Endothelial cell of umbilical vein (primary cell): ENCODE measurements around the gene COMT. TPM values are rescaled to one million over a fixed set of nuclear protein-coding genes. Genes with fewer than 3 reads are reported as not detected.

Experiments
- BruUV-seq: library from RNA; stranded (reverse); fragments of 400-500 nt; replicated peaks from 2 replicates; lab custom pipeline; 2021; lab: Mats Ljungman, UMichigan
- CTCF ChIA-PET: fragments of 300-600, 350-600 bp; sonication (Branson Sonifier 250); formaldehyde crosslinking; loops from one replicate; lab custom pipeline; 2021; ENCODE audit warnings: antibody characterized with exemption, inconsistent platforms; lab: Charles Lee
- POLR2A ChIA-PET: fragments of 300-600, 350-600 bp; sonication (Branson Sonifier 250); formaldehyde crosslinking; loops from one replicate; lab custom pipeline; 2021; ENCODE audit warnings: antibody characterized with exemption, inconsistent platforms; lab: Charles Lee
- DNase-seq: peaks from one replicate; pipeline ENCODE4 v3.0.0-alpha.2; 2011; ENCODE audit warnings: low read depth, low spot score
- FAIRE-seq: peaks from 2 replicates; lab custom pipeline; 2011; peaks lifted over from hg19 to GRCh38; lab: Jason Lieb, UNC
- H2AFZ ChIP-seq: 2 replicates; pipeline ENCODE4 v1.6.0; 2012; ENCODE audit warnings: low read depth, low read length, control low read depth, inconsistent platforms
- H3K27ac ChIP-seq: 2 replicates; pipeline ENCODE4 v1.5.1; 2011; ENCODE audit warnings: low read depth, mild to moderate bottlenecking, control low read depth, low read length, moderate library complexity; ENCODE audit not compliant: insufficient read depth
- H3K27me3 ChIP-seq, 2 experiments: 2 replicates each; pipeline versions ENCODE4 v1.6.0 to v1.6.1; 2011; ENCODE audit warnings: low read length in 2 of 2, mixed read lengths in 1 of 2; ENCODE audit not compliant: control insufficient read depth in 2 of 2, insufficient read depth in 2 of 2
- H3K36me3 ChIP-seq, 2 experiments: 2 replicates in 1 of 2; 3 replicates in 1 of 2; pipeline ENCODE4 v1.5.1; 2011; ENCODE audit warnings: low read length in 2 of 2, mild to moderate bottlenecking in 1 of 2, moderate library complexity in 1 of 2; ENCODE audit not compliant: control insufficient read depth in 2 of 2, insufficient read depth in 2 of 2; ENCODE audit errors: extremely low read depth in 1 of 2
- H3K4me1 ChIP-seq: 3 replicates; pipeline ENCODE4 v1.5.1; 2011; ENCODE audit warnings: mild to moderate bottlenecking, low read length; ENCODE audit not compliant: control insufficient read depth, insufficient read depth; ENCODE audit errors: extremely low read depth
- H3K4me2 ChIP-seq: 2 replicates; pipeline ENCODE4 v1.6.1; 2011; ENCODE audit warnings: low read length, control low read depth, mixed read lengths; ENCODE audit not compliant: insufficient read depth
- H3K4me3 ChIP-seq, 3 experiments: fragments of 200-600 bp in 1 of 3; sonication (generic), shearing (Covaris generic) in 1 of 3; replicated peaks in 1 of 3; 2 replicates each; pipeline ENCODE4 v1.5.1; 2011 to 2016; ENCODE audit warnings: control low read depth in 3 of 3, low read length in 3 of 3, mild to moderate bottlenecking in 2 of 3, inconsistent platforms in 1 of 3, low read depth in 1 of 3, moderate library complexity in 1 of 3; ENCODE audit not compliant: insufficient read depth in 1 of 3
- H3K79me2 ChIP-seq: 2 replicates; pipeline ENCODE4 v1.6.0; 2012; ENCODE audit warnings: low read length, inconsistent platforms; ENCODE audit not compliant: control insufficient read depth, insufficient read depth
- H3K9ac ChIP-seq: replicated peaks from 2 replicates; pipeline ENCODE3; 2011; ENCODE audit warnings: low read length, control low read depth; ENCODE audit not compliant: insufficient read depth; ENCODE audit errors: extremely low read depth
- H3K9me1 ChIP-seq: replicated peaks from 3 replicates; pipeline ENCODE4 v1.6.0; 2011; ENCODE audit warnings: mild to moderate bottlenecking, low read length; ENCODE audit not compliant: control insufficient read depth, insufficient read depth; ENCODE audit errors: extremely low read depth
- H3K9me3 ChIP-seq: replicated peaks from 2 replicates; pipeline ENCODE4 v1.5.1; 2012; ENCODE audit warnings: low read length, inconsistent platforms; ENCODE audit not compliant: control insufficient read depth, insufficient read depth
- H4K20me1 ChIP-seq: replicated peaks from 2 replicates; pipeline ENCODE3; 2011; ENCODE audit warnings: mild to moderate bottlenecking, low read length; ENCODE audit not compliant: control insufficient read depth, insufficient read depth; ENCODE audit errors: extremely low read depth
- CTCF ChIP-seq, 2 donors: IDR thresholded peaks; 1 replicate in 1 of 2; 2 replicates in 1 of 2; pipeline ENCODE4 v1.5.1; 2011; ENCODE audit warnings: low read length in 2 of 2, mild to moderate bottlenecking in 2 of 2, moderate library complexity in 2 of 2, control low read depth in 1 of 2, inconsistent platforms in 1 of 2, low read depth in 1 of 2; ENCODE audit not compliant: insufficient read depth in 1 of 2; ENCODE audit errors: extremely low read depth in 1 of 2
- EZH2 ChIP-seq: IDR thresholded peaks from 2 replicates; pipeline ENCODE4 v1.6.1; 2012; ENCODE audit warnings: borderline replicate concordance, low read depth, mild to moderate bottlenecking, moderate library complexity, low read length, inconsistent platforms; ENCODE audit not compliant: severe bottlenecking
- FOS ChIP-seq: IDR thresholded peaks from 2 replicates; pipeline ENCODE4 v1.6.1; 2011; ENCODE audit warnings: mild to moderate bottlenecking, low read length, moderate library complexity, borderline replicate concordance; ENCODE audit not compliant: insufficient read depth
- GATA2 ChIP-seq: IDR thresholded peaks from 2 replicates; pipeline ENCODE4 v1.7.0; 2011; ENCODE audit warnings: low read depth, mild to moderate bottlenecking, moderate library complexity, mixed read lengths, low read length; ENCODE audit not compliant: insufficient read length, insufficient read depth
- JUN ChIP-seq: IDR thresholded peaks from 2 replicates; pipeline ENCODE4 v1.6.1; 2011; ENCODE audit warnings: borderline replicate concordance, low read depth; ENCODE audit not compliant: insufficient read length, insufficient read depth
- MAX ChIP-seq: IDR thresholded peaks from 2 replicates; pipeline ENCODE4 v1.6.1; 2011; ENCODE audit not compliant: insufficient read depth, insufficient read length
- MYC ChIP-seq: IDR thresholded peaks from one replicate; pipeline ENCODE4 v1.6.1; 2011; ENCODE audit warnings: mild to moderate bottlenecking, low read depth, low read length
- POLR2A ChIP-seq: IDR thresholded peaks from 2 replicates; pipeline ENCODE4 v1.6.1; 2012; ENCODE audit warnings: low read depth, mild to moderate bottlenecking, control low read depth, low read length
- POLR2AphosphoS5 ChIP-seq: IDR thresholded peaks from 2 replicates; pipeline ENCODE4 v1.6.1; 2012; ENCODE audit warnings: low read depth, mild to moderate bottlenecking, control low read depth, low read length, moderate library complexity; ENCODE audit not compliant: insufficient read depth
- dilution Hi-C: fragments of 300-500 bp; cut with MboI; formaldehyde crosslinking; loops from one replicate; pipeline ENCODE4 v1.15.0; 2019; ENCODE audit warnings: low sequenced_read_pairs; ENCODE audit not compliant: extremely low pct_ligation_motif_present
- intact Hi-C: fragments of 100-400 bp; cut with micrococcal nuclease; formaldehyde crosslinking; loops from one replicate; pipeline ENCODE4 v1.10.0; 2022
- polyA plus RNA-seq, 4 experiments: library from polyadenylated mRNA; depleted of rRNA in 3 of 4; stranded (reverse) in 3 of 4; unstranded in 1 of 4; fragments of >200 nt; gene quantifications; 2 replicates each; pipeline versions ENCODE4 v1.2.1 to v1.2.3, GENCODE V29; 2011 to 2012; ENCODE audit warnings: missing spikeins in 1 of 4
- total RNA-seq: library from RNA; stranded (reverse); gene quantifications from 2 replicates; pipeline ENCODE4 v1.2.3, GENCODE V29; 2021

COMT gene
- total and polyA plus RNA-seq, 2 donors (not counting 3 experiments of a cell fraction or from before 2014, with no cell fraction given): 221 to 537 TPM

- dilution Hi-C loops: no loop called here
- H4K20me1 ChIP-seq: no peaks in the 10 kb centered on the region
- CTCF ChIA-PET: interaction anchor here (1.3 to 4.6 kb wide), 2 partner anchors 62 to 221 kb away, joined by 3 to 26 read pairs; no protein-coding TSS in a partner anchor
Observed at GRCh38 chr22:19951346-19951745, 9.8 kb downstream of the COMT start.

More at GRCh38 chr22:19951346-19951745, 9.8 kb downstream of the COMT start:
- H3K4me2 ChIP-seq: no peak overlapping the region
- H2AFZ ChIP-seq: no peak overlapping the region
- no peak overlapping the region for H3K27ac ChIP-seq
- POLR2A ChIA-PET: interaction anchor here (0.6 kb wide), 1 partner anchor 331 kb away, joined by 3 read pairs; no protein-coding TSS in a partner anchor
- BruUV-seq: no TSS peak
- H3K4me1 ChIP-seq: peaks cover 37% of the 10 kb centered on the region
- TF ChIP-seq POLR2A (no peak), MYC (no peak), CTCF (IDR thresholded peaks at IDR 0.05; ENCODE audit: extremely low read depth in 1 of 2, insufficient read depth in 1 of 2, low read depth in 1 of 2, low read length in 2 of 2) (no peak), POLR2AphosphoS5 (no peak), MAX (no peak), GATA2 (no peak), FOS (no peak), EZH2 (no peak), JUN (no peak)
- FAIRE-seq (no peak), DNase-seq (no peak)
- no peaks in the 10 kb centered on the region for H3K27me3 ChIP-seq
- no peaks in the 10 kb centered on the region for H3K9me3 ChIP-seq
- H3K79me2 ChIP-seq: peaks cover 19% of the 10 kb centered on the region
- intact Hi-C loops: no loop called here
- H3K4me3 ChIP-seq: no peak overlapping the region
- no peaks in the 10 kb centered on the region for H3K9me1 ChIP-seq
- H3K9ac ChIP-seq: no peak overlapping the region
- H3K36me3 ChIP-seq: peaks cover 0 to 2% of the 10 kb centered on the region in 2 experiments
